ENCODE data around the gene SERF1A.
"Not testable (repeated sequence)": the region's sequence is repeated elsewhere in the genome, so short reads cannot be mapped to it uniquely, and the experiment has no call there.

DNA sequence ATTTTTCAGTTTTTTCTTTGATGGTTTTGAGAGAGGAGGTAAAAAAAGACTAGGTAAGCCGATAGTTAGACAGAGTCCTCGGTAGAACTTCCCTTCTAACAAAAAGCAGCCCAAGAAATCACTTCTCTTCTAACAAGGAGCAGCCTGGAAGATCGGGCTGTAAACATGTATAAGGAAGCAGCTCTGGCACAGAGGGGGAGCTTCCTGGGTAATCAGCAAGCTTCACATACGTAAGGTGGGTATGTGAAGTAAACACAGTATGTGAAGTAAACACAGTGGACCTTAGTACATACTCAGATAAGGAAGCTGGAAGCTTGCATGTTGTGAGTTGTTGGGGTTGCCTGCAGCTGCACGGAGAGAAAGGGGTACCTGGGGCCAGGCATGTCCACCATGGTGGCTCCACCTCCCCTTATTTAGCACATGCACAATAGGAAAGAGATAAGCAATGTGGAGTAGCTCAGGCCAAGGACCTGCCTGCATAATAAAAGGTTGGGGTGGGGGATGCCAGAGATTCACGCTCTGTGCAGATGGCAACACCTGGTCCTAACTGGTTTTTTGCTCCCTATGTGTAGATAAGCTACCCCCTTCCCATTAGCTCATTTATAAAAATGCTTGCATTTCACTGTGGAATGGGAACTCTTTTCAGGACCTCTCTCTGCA lies 31.4 kb downstream of the SERF1A start:
- TF ChIP-seq CTCF, POLR2A, EP300 (IDR thresholded peaks at IDR 0.05): not testable (repeated sequence)
